PC-9 (cell line): Measurements from ENCODE around the gene C9orf43. TPM values are rescaled to one million over a fixed set of nuclear protein-coding genes. Genes with fewer than 3 reads are reported as not detected.

ENCODE experiments used
- BruUV-seq: library from RNA; stranded (reverse); fragments of 400-500 nt; replicated peaks from 2 replicates; lab custom pipeline; 2021; lab: Mats Ljungman, UMichigan
- CTCF ChIA-PET: fragments of 300-600 bp; sonication (Branson Sonifier 250); formaldehyde crosslinking; loops from one replicate; lab custom pipeline; 2022; ENCODE audit warnings: antibody characterized with exemption; lab: Charles Lee
- POLR2A ChIA-PET: fragments of 300-600 bp; sonication (Branson Sonifier 250); formaldehyde crosslinking; loops from one replicate; lab custom pipeline; 2022; ENCODE audit warnings: antibody characterized with exemption; ENCODE audit not compliant: unreplicated experiment; lab: Charles Lee
- DNase-seq, 2 experiments: peaks; one replicate each; pipeline versions ENCODE4 v3.0.0 to v3.0.0-alpha.2; 2015 to 2022; ENCODE audit warnings: mixed read lengths in 1 of 2
- H2AFZ ChIP-seq: fragments of 200-600 bp; sonication (generic); 2 replicates; pipeline ENCODE4 v1.8.1; 2017; ENCODE audit warnings: antibody characterized with exemption
- H3F3A ChIP-seq: fragments of 200-600 bp; sonication (generic); 2 replicates; pipeline ENCODE4 v1.8.1; 2017; ENCODE audit warnings: antibody characterized with exemption, mild to moderate bottlenecking, low read depth; ENCODE audit not compliant: insufficient read depth
- H3K27ac ChIP-seq: fragments of 200-600 bp; sonication (generic); 2 replicates; pipeline ENCODE4 v1.6.1; 2016; ENCODE audit warnings: mixed run types
- H3K27me3 ChIP-seq: fragments of 200-600 bp; sonication (generic); 2 replicates; pipeline ENCODE4 v1.6.1; 2016; ENCODE audit warnings: low read depth, mixed run types; ENCODE audit not compliant: insufficient read depth
- H3K36me3 ChIP-seq: fragments of 200-600 bp; sonication (generic); 2 replicates; pipeline ENCODE4 v1.6.1; 2016; ENCODE audit warnings: low read depth, mixed run types
- H3K4me1 ChIP-seq: fragments of 200-600 bp; sonication (generic); replicated peaks from 2 replicates; pipeline ENCODE4 v1.6.1; 2016; ENCODE audit warnings: mixed run types; ENCODE audit not compliant: insufficient read depth
- H3K4me2 ChIP-seq: fragments of 200-600 bp; sonication (generic); 2 replicates; pipeline ENCODE4 v1.6.1; 2017; ENCODE audit warnings: mixed run types
- H3K4me3 ChIP-seq: fragments of 200-600 bp; sonication (generic); 2 replicates; pipeline ENCODE4 v1.6.1; 2016; ENCODE audit warnings: mixed run types
- H3K79me2 ChIP-seq: fragments of 200-600 bp; sonication (generic); 2 replicates; pipeline ENCODE4 v1.6.1; 2017; ENCODE audit warnings: low read depth, mixed run types
- H3K9me2 ChIP-seq: fragments of 200-600 bp; sonication (generic); 2 replicates; pipeline ENCODE4 v1.8.1; 2017; ENCODE audit warnings: mild to moderate bottlenecking; ENCODE audit not compliant: insufficient read depth
- H3K9me3 ChIP-seq: fragments of 200-600 bp; sonication (generic); 2 replicates; pipeline ENCODE4 v1.8.1; 2016; ENCODE audit warnings: low read depth; ENCODE audit not compliant: insufficient read depth
- H4K20me1 ChIP-seq: fragments of 200-600 bp; sonication (generic); 2 replicates; pipeline ENCODE4 v1.8.1; 2017; ENCODE audit not compliant: insufficient read depth
- CTCF ChIP-seq: fragments of 200-600 bp; sonication (generic); conservative IDR thresholded peaks from 2 replicates; pipeline ENCODE4 v1.6.1; 2017; ENCODE audit warnings: mixed run types, antibody characterized with exemption, mild to moderate bottlenecking, moderate library complexity
- EZH2 ChIP-seq: fragments of 200-600 bp; sonication (generic); IDR thresholded peaks from 2 replicates; pipeline ENCODE4 v1.8.0; 2017; ENCODE audit warnings: antibody characterized with exemption, low read depth
- intact Hi-C: fragments of 100-400 bp; cut with micrococcal nuclease; formaldehyde crosslinking; loops from one replicate; pipeline ENCODE4 v1.10.0; 2022; ENCODE audit not compliant: unreplicated experiment
- total RNA-seq: library from RNA; stranded (reverse); gene quantifications from 2 replicates; pipeline ENCODE4 v1.2.3, GENCODE V29; 2021

C9orf43 gene
- total RNA-seq, 1 experiment from 2014 or later, result 2.5 TPM

DNA sequence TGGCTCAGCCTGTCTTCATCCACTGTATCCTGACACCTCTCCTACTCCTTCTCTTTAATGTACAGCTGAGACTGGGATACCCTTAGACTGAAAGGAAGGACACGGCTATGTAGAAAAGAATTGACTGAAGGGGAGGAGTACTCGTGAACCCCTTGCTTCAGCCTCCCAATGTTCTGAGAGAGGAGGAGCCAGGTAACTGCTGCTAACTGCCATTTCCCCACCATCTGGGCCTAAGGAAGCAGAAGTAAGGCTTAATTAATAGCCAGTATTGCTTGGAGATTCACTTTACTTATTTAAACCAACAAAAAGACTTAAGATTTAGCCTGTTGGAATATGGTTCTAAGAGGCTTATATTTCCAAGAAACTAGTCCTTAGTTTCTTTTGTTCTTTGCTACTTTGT is 34.2 kb downstream of the C9orf43 start:
- intact Hi-C loops, result no loop called here
- no peaks in the 10 kb centered on the region for H3K36me3 ChIP-seq

DNA sequence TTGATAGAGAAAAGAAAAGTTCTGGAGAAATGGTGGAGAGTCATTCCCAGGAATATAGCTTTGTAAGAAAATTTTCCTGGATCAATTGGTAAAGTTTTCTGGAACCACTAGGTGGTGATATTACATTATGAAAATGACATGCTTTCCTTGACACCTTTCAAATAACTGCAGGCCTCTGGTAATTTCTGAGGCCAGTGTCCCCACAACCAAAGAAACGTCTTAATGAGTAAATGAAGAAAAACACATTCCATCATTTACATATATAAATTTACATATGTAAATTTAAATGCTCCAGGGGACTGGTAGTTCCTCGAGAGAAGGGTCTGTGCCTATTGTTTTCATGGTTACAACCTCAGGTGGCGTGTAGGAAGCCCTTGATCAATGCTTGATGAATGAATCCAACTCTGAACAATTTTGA is 35.8 kb downstream of the C9orf43 start:
- Histone ChIP-seq H3F3A (no peaks in the 10 kb centered on the region), H3K27me3 (no peaks in the 10 kb centered on the region), H4K20me1 (no peaks in the 10 kb centered on the region), H3K79me2 (no peaks in the 10 kb centered on the region), H3K9me3 (no peaks in the 10 kb centered on the region), H2AFZ (no peak overlapping the region), H3K4me2 (no peak overlapping the region), H3K36me3 (no peaks in the 10 kb centered on the region), H3K27ac (no peak overlapping the region), H3K9me2 (no peaks in the 10 kb centered on the region), H3K4me1 (no peaks in the 10 kb centered on the region), H3K4me3 (no peak overlapping the region)
- intact Hi-C loops, result loop anchor here (2.0 kb wide), 1 partner anchor 144 kb away; no protein-coding TSS in a partner anchor
- no peak for DNase-seq
- ChIA-PET CTCF (interaction anchor here (0.5 to 1.7 kb wide), 7 partner anchors 8 to 1360 kb away, joined by 3 to 12 read pairs (median 6); partner anchors contain the start of genes CDC26 and PRPF4), POLR2A (interaction anchor here (0.6 to 0.7 kb wide), 4 partner anchors 36 to 225 kb away, joined by 3 to 36 read pairs (median 4); partner anchors contain the start of genes C9orf43 and POLE3)
- no TSS peak for BruUV-seq
- TF ChIP-seq EZH2 (no peak), CTCF (peak; percentile 80)

More for the DNA sequence above, 34.2 kb downstream of the C9orf43 start:
- no peak overlapping the region for H3K4me2 ChIP-seq
- ChIA-PET POLR2A (interaction anchor here (0.7 kb wide), 1 partner anchor 10 kb away, joined by 6 read pairs; no protein-coding TSS in a partner anchor), CTCF (no interaction called here)
- no peak for TF ChIP-seq CTCF
- TF ChIP-seq EZH2, result no peak
- H3K27me3 ChIP-seq, result no peaks in the 10 kb centered on the region
- no peaks in the 10 kb centered on the region for H3K9me3 ChIP-seq
- DNase-seq, result no peak
- no peak overlapping the region for H2AFZ ChIP-seq
- BruUV-seq, result no TSS peak
- H4K20me1 ChIP-seq, result no peaks in the 10 kb centered on the region
- no peaks in the 10 kb centered on the region for H3K9me2 ChIP-seq
- H3K4me1 ChIP-seq, result no peaks in the 10 kb centered on the region
- no peak overlapping the region for H3K4me3 ChIP-seq
- no peaks in the 10 kb centered on the region for H3K79me2 ChIP-seq
- H3F3A ChIP-seq, result no peaks in the 10 kb centered on the region
- no peak overlapping the region for H3K27ac ChIP-seq

DNA sequence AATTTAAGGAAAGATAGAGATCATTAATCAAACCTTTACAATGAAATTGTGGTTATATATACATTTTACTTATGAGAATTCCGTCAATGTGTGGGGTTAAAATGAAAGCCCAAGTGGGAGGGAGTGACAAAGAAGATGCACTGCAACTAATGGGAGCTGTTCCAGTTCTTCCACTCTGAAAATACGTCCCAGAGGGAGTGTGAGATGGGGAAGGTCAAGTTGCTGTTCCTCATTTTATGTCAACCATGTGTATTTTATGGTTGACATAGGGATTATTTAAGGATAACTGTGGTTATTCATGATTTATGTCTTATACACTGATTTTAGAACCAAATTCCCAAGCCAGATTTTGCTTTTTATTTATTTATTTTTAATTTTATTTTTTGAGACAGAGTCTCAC is 38.8 kb downstream of the C9orf43 start:
- Histone ChIP-seq H3K27me3 (no peaks in the 10 kb centered on the region), H3K36me3 (no peaks in the 10 kb centered on the region)

More for the DNA sequence above, 38.8 kb downstream of the C9orf43 start:
- H3K4me1 ChIP-seq, result peaks cover 3% of the 10 kb centered on the region
- ChIA-PET POLR2A (no interaction called here), CTCF (no interaction called here)
- TF ChIP-seq CTCF, result no peak
- no peak for TF ChIP-seq EZH2
- DNase-seq, result no peak
- H2AFZ ChIP-seq, result no peak overlapping the region
- no peak overlapping the region for H3K27ac ChIP-seq
- no peak overlapping the region for H3K4me3 ChIP-seq
- intact Hi-C loops, result no loop called here
- H3K9me3 ChIP-seq, result no peaks in the 10 kb centered on the region
- no peak overlapping the region for H3K4me2 ChIP-seq
- H4K20me1 ChIP-seq, result no peaks in the 10 kb centered on the region
- no TSS peak for BruUV-seq
- peaks cover 6% of the 10 kb centered on the region; the same call in 1 of the 2 replicates for H3F3A ChIP-seq
- H3K79me2 ChIP-seq, result no peaks in the 10 kb centered on the region
- no peaks in the 10 kb centered on the region for H3K9me2 ChIP-seq
